HEK293 (cell line): ENCODE results near the gene TIGD3.

Experiments
- CTCF ChIA-PET: fragments of 350-600 bp; formaldehyde crosslinking; extraction: SDS; loops from one replicate; lab custom pipeline; 2021; ENCODE audit warnings: antibody characterized with exemption; lab: Yijun Ruan, JAX
- POLR2A ChIA-PET: fragments of 300-600 bp; formaldehyde crosslinking; extraction: SDS; loops from one replicate; lab custom pipeline; 2020; ENCODE audit warnings: antibody characterized with exemption, inconsistent platforms; lab: Yijun Ruan, JAX
- H3K27ac ChIP-seq: fragments of 200-500 bp; sonication (Bioruptor generic); 2 replicates; pipeline ENCODE4 v1.5.1; 2014; ENCODE audit warnings: low read depth, low read length, control low read depth, inconsistent platforms; ENCODE audit errors: extremely low read depth
- H3K36me3 ChIP-seq, 2 experiments: fragments of 200-500 bp in 1 of 2; sonication (Bioruptor generic) in 1 of 2; 1 replicate in 1 of 2; 2 replicates in 1 of 2; pipeline ENCODE4 v1.5.1; 2014 to 2017; ENCODE audit warnings: inconsistent platforms in 2 of 2, low read length in 2 of 2; ENCODE audit not compliant: control insufficient read depth in 2 of 2, insufficient read depth in 1 of 2
- H3K4me1 ChIP-seq: fragments of 200-500 bp; sonication (Bioruptor generic); 2 replicates; pipeline ENCODE4 v1.5.1; 2014; ENCODE audit warnings: mild to moderate bottlenecking, low read length, inconsistent platforms; ENCODE audit not compliant: control insufficient read depth, insufficient read depth
- H3K4me3 ChIP-seq: 2 replicates; pipeline ENCODE4 v1.5.1; 2011; ENCODE audit warnings: low read depth, mild to moderate bottlenecking, control low read depth, low read length, moderate library complexity
- H3K9me3 ChIP-seq: fragments of 200-500 bp; sonication (Bioruptor generic); 2 replicates; pipeline ENCODE4 v1.5.1; 2014; ENCODE audit warnings: low read depth, low read length, inconsistent platforms; ENCODE audit not compliant: control insufficient read depth, insufficient read depth
- HOXD13 ChIP-seq: sonication (generic); formaldehyde crosslinking; IDR thresholded peaks from 2 replicates; pipeline ENCODE4 v1.8.0; 2022; ENCODE audit warnings: missing genetic modification reagents, borderline replicate concordance
- KLF16 ChIP-seq: fragments of 450-650 bp; formaldehyde crosslinking; IDR thresholded peaks from 2 replicates; pipeline ENCODE4 v1.5.1; 2017; ENCODE audit warnings: missing biosample characterization, missing genetic modification characterization
- YY2 ChIP-seq: fragments of 450-650 bp; formaldehyde crosslinking; IDR thresholded peaks from 2 replicates; pipeline ENCODE4 v1.5.1; 2016; ENCODE audit warnings: missing biosample characterization, missing genetic modification characterization
- ZBTB17 ChIP-seq: fragments of 450-650 bp; formaldehyde crosslinking; IDR thresholded peaks from 2 replicates; pipeline ENCODE4 v1.5.1; 2016; ENCODE audit warnings: missing biosample characterization, missing genetic modification characterization
- ZBTB21 ChIP-seq: fragments of 450-650 bp; formaldehyde crosslinking; IDR thresholded peaks from 2 replicates; pipeline ENCODE4 v1.5.1; 2017; ENCODE audit warnings: missing biosample characterization, missing genetic modification characterization
- ZBTB49 ChIP-seq: fragments of 450-650 bp; formaldehyde crosslinking; IDR thresholded peaks from 2 replicates; pipeline ENCODE4 v1.5.1; 2016; ENCODE audit warnings: missing biosample characterization, missing genetic modification characterization, low read depth
- ZEB2 ChIP-seq: fragments of 450-650 bp; formaldehyde crosslinking; IDR thresholded peaks from 2 replicates; pipeline ENCODE4 v1.5.1; 2016; ENCODE audit warnings: missing biosample characterization, missing genetic modification characterization
- ZFP3 ChIP-seq: fragments of 450-650 bp; formaldehyde crosslinking; IDR thresholded peaks from 2 replicates; pipeline ENCODE4 v1.5.1; 2016; ENCODE audit warnings: low read depth, missing biosample characterization, missing genetic modification characterization
- ZNF112 ChIP-seq: fragments of 450-650 bp; formaldehyde crosslinking; IDR thresholded peaks from 2 replicates; pipeline ENCODE4 v1.5.0; 2017; ENCODE audit warnings: missing biosample characterization, missing genetic modification characterization
- ZNF148 ChIP-seq: fragments of 450-650 bp; formaldehyde crosslinking; IDR thresholded peaks from 2 replicates; pipeline ENCODE4 v1.5.0; 2017; ENCODE audit warnings: missing biosample characterization, missing genetic modification characterization, borderline replicate concordance
- ZNF169 ChIP-seq: fragments of 450-650 bp; formaldehyde crosslinking; IDR thresholded peaks from 2 replicates; pipeline ENCODE4 v1.5.1; 2016; ENCODE audit warnings: missing biosample characterization, missing genetic modification characterization
- ZNF174 ChIP-seq: fragments of 450-650 bp; formaldehyde crosslinking; IDR thresholded peaks from 2 replicates; pipeline ENCODE4 v1.5.0; 2017; ENCODE audit warnings: missing biosample characterization, mild to moderate bottlenecking, missing genetic modification characterization
- ZNF211 ChIP-seq: fragments of 450-650 bp; formaldehyde crosslinking; IDR thresholded peaks from 2 replicates; pipeline ENCODE4 v1.5.1; 2016; ENCODE audit warnings: low read depth, missing biosample characterization, missing genetic modification characterization
- ZNF214 ChIP-seq: fragments of 450-650 bp; formaldehyde crosslinking; IDR thresholded peaks from 2 replicates; pipeline ENCODE4 v1.5.1; 2017; ENCODE audit warnings: missing biosample characterization, mild to moderate bottlenecking, missing genetic modification characterization, borderline replicate concordance
- ZNF223 ChIP-seq: fragments of 450-650 bp; formaldehyde crosslinking; IDR thresholded peaks from 2 replicates; pipeline ENCODE4 v1.5.1; 2016; ENCODE audit warnings: missing biosample characterization, missing genetic modification characterization
- ZNF23 ChIP-seq: fragments of 450-650 bp; formaldehyde crosslinking; IDR thresholded peaks from 2 replicates; pipeline ENCODE4 v1.5.1; 2016; ENCODE audit warnings: missing biosample characterization, missing genetic modification characterization, borderline replicate concordance
- ZNF248 ChIP-seq: fragments of 450-650 bp; formaldehyde crosslinking; IDR thresholded peaks from 2 replicates; pipeline ENCODE4 v1.5.1; 2017; ENCODE audit warnings: missing biosample characterization, missing genetic modification characterization
- ZNF266 ChIP-seq: fragments of 450-650 bp; formaldehyde crosslinking; IDR thresholded peaks from 2 replicates; pipeline ENCODE4 v1.5.1; 2016; ENCODE audit warnings: missing biosample characterization, missing genetic modification characterization, low read depth
- ZNF404 ChIP-seq: fragments of 450-650 bp; formaldehyde crosslinking; IDR thresholded peaks from 2 replicates; pipeline ENCODE4 v1.5.1; 2017; ENCODE audit warnings: missing biosample characterization, missing genetic modification characterization
- ZNF416 ChIP-seq: fragments of 450-650 bp; formaldehyde crosslinking; IDR thresholded peaks from 2 replicates; pipeline ENCODE4 v1.5.1; 2016; ENCODE audit warnings: missing biosample characterization, missing genetic modification characterization
- ZNF544 ChIP-seq: fragments of 450-650 bp; formaldehyde crosslinking; IDR thresholded peaks from 2 replicates; pipeline ENCODE4 v1.5.0; 2017; ENCODE audit warnings: missing biosample characterization, missing genetic modification characterization
- ZNF561 ChIP-seq: fragments of 450-650 bp; IDR thresholded peaks from 2 replicates; pipeline ENCODE4 v1.5.1; 2018; ENCODE audit warnings: missing biosample characterization, missing genetic modification characterization, borderline replicate concordance
- ZNF571 ChIP-seq: fragments of 450-650 bp; formaldehyde crosslinking; IDR thresholded peaks from 2 replicates; pipeline ENCODE4 v1.5.0; 2017; ENCODE audit warnings: missing biosample characterization, missing genetic modification characterization
- ZNF600 ChIP-seq: fragments of 450-650 bp; formaldehyde crosslinking; IDR thresholded peaks from 2 replicates; pipeline ENCODE4 v1.5.1; 2016; ENCODE audit warnings: missing biosample characterization, missing genetic modification characterization
- ZNF626 ChIP-seq: fragments of 450-650 bp; sonication (Bioruptor Pico); formaldehyde crosslinking; IDR thresholded peaks from 2 replicates; pipeline ENCODE4 v1.5.1; 2018; ENCODE audit warnings: missing biosample characterization, missing genetic modification characterization, inconsistent platforms
- ZNF654 ChIP-seq: fragments of 450-650 bp; formaldehyde crosslinking; IDR thresholded peaks from 2 replicates; pipeline ENCODE4 v1.5.1; 2016; ENCODE audit warnings: low read depth, missing biosample characterization, missing genetic modification characterization
- ZNF677 ChIP-seq: fragments of 450-650 bp; IDR thresholded peaks from 2 replicates; pipeline ENCODE4 v1.5.0; 2018; ENCODE audit warnings: missing biosample characterization, mild to moderate bottlenecking, missing genetic modification characterization, moderate library complexity
- ZNF768 ChIP-seq: fragments of 450-650 bp; formaldehyde crosslinking; IDR thresholded peaks from 2 replicates; pipeline ENCODE4 v1.5.1; 2018; ENCODE audit warnings: missing biosample characterization, mild to moderate bottlenecking, missing genetic modification characterization
- ZNF792 ChIP-seq: fragments of 450-650 bp; formaldehyde crosslinking; IDR thresholded peaks from 2 replicates; pipeline ENCODE4 v1.5.1; 2016; ENCODE audit warnings: missing biosample characterization, missing genetic modification characterization
- ZSCAN23 ChIP-seq: fragments of 450-650 bp; formaldehyde crosslinking; IDR thresholded peaks from 2 replicates; pipeline ENCODE4 v1.5.1; 2016; ENCODE audit warnings: missing biosample characterization, missing genetic modification characterization
- ZSCAN30 ChIP-seq: fragments of 450-650 bp; IDR thresholded peaks from 2 replicates; pipeline ENCODE4 v1.5.1; 2018; ENCODE audit warnings: missing biosample characterization, mild to moderate bottlenecking, missing genetic modification characterization, moderate library complexity

The TIGD3 gene

GRCh38 chr11:65388731-65389130, 34.2 kb downstream of the TIGD3 start:
- H3K4me3 ChIP-seq = no peak overlapping the region
- no peak overlapping the region for H3K27ac ChIP-seq
- TF ChIP-seq ZSCAN30 (tag by site-specific recombination) (no peak), KLF16 (tag by site-specific recombination) (no peak), ZNF677 (tag by site-specific recombination) (no peak), ZNF266 (tag by site-specific recombination) (no peak), ZNF169 (tag by site-specific recombination) (no peak), ZNF792 (no peak), ZBTB17 (tag by site-specific recombination) (no peak), ZEB2 (tag by site-specific recombination) (no peak), ZNF248 (no peak), ZNF544 (tag by site-specific recombination) (no peak), ZNF214 (tag by site-specific recombination) (no peak), ZNF223 (tag by site-specific recombination) (no peak), ZNF626 (no peak), ZNF600 (tag by site-specific recombination) (no peak), ZNF654 (no peak), ZFP3 (tag by site-specific recombination) (no peak), ZNF404 (no peak), ZNF174 (tag by site-specific recombination) (no peak), ZNF416 (no peak), ZNF148 (tag by site-specific recombination) (no peak)
- ChIA-PET POLR2A (interaction anchor here (0.9 to 2.1 kb wide), 8 partner anchors 14 to 121 kb away, joined by 3 to 8 read pairs (median 4); partner anchors contain the start of gene NEAT1), CTCF (interaction anchor here (0.6 to 2.6 kb wide), 5 partner anchors 18 to 163 kb away, joined by 3 to 12 read pairs (median 4); no protein-coding TSS in a partner anchor)
- no peaks in the 10 kb centered on the region; the same call in 1 of the 2 replicates for H3K4me1 ChIP-seq
- H3K36me3 ChIP-seq = peaks cover 0 to 39% of the 10 kb centered on the region in 2 experiments; a peak in 1 of 3 replicates
- no peaks in the 10 kb centered on the region for H3K9me3 ChIP-seq

- Histone ChIP-seq H3K9me3 (no peaks in the 10 kb centered on the region), H3K27ac (no peak overlapping the region), H3K4me1 (no peaks in the 10 kb centered on the region; the same call in 1 of the 2 replicates), H3K36me3 (peaks cover 0 to 46% of the 10 kb centered on the region in 2 experiments; a peak in 1 of 3 replicates), H3K4me3 (no peak overlapping the region)
- TF ChIP-seq ZNF211 = no peak
- no peak for TF ChIP-seq ZBTB21 (tag by site-specific recombination)
- TF ChIP-seq YY2 (tag by site-specific recombination) = no peak
- no peak for TF ChIP-seq ZNF416
- TF ChIP-seq ZNF112 (tag by site-specific recombination) = no peak
- no peak for TF ChIP-seq ZBTB49
- no peak for TF ChIP-seq ZNF23
- no peak for TF ChIP-seq ZNF571
- no peak for TF ChIP-seq ZSCAN23 (tag by site-specific recombination)
- no peak for TF ChIP-seq HOXD13 (CRISPR knock-in tag)
- no peak for TF ChIP-seq ZNF768 (tag by site-specific recombination)
- TF ChIP-seq ZNF561 = no peak
- ChIA-PET CTCF (interaction anchor here (0.7 to 1.1 kb wide), 3 partner anchors 17 to 162 kb away, joined by 3 to 4 read pairs (median 4); no protein-coding TSS in a partner anchor), POLR2A (interaction anchor here (0.6 to 1.6 kb wide), 4 partner anchors 16 to 119 kb away, joined by 3 to 4 read pairs (median 4); no protein-coding TSS in a partner anchor)
These were observed 34.9 kb downstream of the TIGD3 start for GRCh38 chr11:65389294-65389980.
